Stimulated activated CD4-positive, alpha-beta T cell treated with anti-CD3 and anti-CD28 coated beads, Interleukin-1b, Interleukin-23, amount 100 ng/mL, for 48 hours (primary cell): ENCODE measurements around the gene CD164L2.

Source experiments
- DNase-seq: peaks from one replicate; pipeline ENCODE4 v3.0.0-alpha.2; 2020

The CD164L2 gene

DNA sequence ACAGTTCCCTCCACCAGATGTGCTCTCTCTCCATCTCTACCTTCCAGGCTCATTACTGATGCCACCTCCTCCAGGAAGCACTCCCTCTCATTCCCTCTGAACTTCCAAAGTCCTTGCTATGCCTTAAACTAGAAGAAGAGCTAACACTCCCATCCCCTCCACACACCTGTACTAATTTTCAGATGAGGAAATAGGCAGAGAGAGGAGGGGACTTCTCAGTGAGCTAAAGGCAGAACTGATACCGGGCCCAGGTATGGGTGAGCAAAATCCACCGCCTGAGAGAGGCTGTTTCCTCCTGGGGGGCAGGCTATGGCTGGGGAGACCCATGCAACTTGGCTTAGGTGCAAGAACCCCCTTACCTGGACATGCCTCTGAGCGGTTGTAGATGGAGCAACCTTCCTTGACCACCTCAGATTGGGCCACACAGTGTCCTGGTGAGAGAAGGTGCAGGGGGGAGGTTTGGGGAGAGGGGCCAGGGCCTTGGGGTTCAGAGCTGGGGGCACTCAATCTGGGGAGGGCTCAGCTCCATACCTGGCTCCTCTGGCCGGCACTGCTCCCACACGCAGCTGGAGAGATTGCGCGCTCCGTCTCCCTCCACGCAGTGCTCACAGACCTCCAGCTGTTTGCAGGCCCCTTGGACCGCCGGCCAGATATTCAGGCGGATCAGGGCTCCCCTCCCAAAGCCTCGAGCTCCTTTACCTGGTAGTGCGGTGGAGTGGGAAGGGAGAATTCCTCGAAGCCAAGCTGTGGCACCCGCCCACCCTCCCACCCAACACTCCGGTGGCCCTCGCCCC lies 967 bp downstream of the CD164L2 start:
- no peak for DNase-seq

DNA sequence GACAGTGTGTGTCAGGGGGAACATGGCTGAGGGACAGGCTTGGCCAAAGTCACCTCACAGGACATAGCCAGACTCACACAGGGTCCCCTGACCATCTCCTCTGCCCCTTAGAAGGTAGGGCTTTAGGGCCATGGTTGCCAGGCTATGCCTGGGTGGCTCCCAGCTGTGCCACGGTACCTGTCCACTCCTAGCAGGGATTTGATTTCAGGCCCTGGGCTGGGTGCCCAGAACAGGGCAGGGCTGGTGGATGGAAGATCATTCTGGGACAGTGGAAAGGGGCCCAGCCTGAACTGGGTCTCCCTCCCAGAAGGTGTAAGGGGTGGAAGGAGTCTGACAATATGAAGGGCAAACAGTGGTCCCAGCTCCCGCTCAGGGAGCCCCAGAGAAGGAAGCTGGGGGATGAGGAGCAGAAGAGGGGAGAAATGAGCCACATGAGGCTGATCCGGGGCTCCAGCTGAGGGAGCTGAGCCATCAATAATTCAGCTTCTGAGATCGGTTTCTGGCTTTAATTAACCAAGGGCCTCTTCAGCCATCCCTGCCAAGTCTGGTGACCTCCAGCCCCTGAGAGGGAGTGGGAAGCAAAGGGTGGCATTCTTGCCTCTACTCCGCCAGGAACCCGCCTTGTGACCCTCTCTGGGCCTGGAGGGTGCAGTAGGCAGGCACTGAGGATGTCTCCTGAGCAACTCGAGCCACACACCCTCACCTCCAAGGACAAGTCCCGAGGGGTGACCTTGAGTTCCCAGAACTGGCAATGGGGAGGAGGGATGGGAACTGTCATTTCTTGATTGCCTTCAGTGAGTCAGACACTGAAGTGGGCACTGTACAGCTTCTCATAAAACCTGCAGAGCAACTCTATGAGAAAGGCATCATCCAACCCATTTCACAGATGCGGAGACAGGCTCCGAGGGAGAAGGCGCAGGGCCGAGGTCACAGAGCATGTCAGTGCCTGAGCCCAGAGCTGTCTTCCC lies 2.1 kb downstream of the CD164L2 start:
- DNase-seq: no peak

DNA sequence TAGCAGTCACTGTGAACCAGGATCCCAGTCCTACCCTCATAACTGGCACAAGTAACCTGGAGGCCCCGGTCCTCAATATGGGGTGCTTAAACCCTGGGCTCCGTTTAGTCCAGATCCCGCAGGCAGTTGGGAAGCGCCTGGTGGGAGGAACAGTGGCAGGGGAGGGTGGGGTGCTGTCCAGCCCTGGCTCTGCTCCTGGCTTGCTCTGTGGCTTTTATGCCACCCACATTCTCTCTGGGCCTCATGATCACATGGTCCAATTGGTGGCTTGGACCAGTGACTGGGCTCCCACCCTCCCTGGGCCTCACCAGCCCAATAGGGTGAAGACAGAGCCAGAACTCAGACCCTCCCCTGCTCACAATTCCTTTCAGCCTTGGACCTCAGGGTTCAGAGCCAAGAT lies 2.9 kb downstream of the CD164L2 start:
- DNase-seq: no peak

DNA sequence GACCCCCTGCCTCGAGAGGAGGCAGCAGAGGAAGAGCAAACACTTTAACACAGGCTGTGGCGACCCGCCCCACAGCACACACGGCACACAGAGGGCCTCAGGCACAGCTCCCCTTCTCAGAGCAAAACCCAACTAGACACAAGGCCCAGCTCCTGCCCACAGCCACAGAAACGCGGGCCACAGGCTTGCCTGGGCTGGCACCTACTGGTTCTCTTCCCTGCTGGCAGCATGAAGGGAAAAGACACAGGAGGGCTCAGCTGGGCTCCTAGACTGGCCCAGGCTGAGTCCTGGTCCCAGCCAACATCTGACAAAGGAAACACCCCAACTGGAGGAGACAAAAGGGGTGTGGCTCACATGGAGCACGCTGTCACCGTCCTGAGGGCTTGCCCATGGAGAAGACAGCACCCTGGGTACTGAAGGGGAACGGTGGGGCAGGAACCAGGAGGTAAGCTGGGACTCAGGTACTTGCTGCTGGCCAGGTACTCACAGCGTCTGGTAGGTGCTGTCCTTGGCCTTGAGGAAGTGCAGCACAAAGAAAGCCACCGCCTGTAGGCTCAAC lies 3.5 kb downstream of the CD164L2 start:
- no peak for DNase-seq

DNA sequence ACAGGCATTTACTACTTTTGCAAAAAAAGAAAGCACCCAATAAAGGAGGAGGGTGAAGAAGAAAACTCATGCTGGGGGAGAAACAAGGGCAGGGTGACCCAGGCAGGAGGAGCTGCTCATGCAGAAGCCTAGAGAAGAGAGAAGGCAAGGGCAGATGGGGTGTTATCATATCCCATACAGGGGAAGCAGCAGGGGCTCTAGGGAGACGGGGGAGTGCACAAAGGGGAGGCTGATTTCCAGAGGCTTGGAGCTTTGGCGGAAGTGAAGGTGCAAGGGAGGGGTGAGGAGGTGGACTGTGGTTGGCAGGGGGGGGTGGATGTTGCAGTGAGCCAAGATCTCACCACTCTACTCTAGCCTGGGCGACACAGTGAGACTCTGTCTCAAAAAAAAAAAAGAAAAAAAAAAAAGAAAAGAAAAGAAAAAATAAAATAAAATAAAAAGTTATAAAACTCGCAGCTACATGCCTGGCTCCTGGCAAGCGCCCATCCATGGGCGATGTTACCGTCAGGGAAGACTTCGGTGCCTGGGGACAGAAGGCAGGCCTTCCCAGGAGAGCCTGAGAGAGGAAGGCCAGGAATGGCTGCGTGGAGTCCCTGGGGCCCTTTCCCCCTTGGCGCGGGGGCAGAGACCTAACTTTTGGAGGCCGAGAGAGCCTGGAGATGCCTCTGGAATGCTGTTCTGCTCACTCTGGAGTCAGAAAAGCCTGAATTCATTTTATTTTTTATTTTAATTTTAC lies 5.2 kb downstream of the CD164L2 start:
- DNase-seq: no peak

DNA sequence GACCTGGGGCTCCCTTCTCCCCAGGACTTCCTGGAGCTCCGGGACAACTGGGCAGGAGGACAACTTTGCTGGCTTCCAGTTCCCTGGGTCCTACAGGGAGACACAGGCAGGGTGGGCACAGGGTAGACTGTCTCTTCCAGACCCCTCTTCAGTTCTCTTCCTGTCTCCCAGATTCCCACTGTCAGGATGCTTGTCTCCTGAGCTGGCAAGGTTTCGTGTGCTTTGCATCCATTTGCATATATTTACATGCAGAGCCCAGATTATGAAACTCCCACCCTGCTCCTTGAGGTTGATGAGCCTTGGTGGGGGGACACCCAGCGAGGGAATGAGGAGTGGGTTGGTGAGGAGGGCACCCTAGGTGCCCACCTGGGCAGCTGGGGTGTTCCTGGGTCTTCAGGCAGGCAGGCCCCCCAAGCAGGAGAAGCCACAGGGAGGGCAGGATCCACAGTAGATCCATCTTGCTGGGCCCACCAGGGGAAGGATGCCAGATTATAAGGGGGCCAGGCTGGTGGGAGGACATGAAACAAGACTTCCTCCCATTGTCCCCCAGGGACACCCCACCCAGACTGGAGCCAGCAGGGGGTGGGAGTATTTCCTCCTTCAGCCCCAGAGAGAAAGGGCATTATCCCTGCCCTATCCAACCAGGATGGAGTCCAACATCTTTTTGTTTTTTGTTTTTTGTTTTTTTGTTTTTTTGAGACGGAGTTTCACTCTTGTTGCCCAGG lies 8.6 kb downstream of the CD164L2 start, which contains the start of gene FCN3:
FCN3 (minus strand) TSS at position 463 of the 725 bp plus-strand sequence; CDS start at position 457, 6 bp downstream.
- no peak for DNase-seq

DNA sequence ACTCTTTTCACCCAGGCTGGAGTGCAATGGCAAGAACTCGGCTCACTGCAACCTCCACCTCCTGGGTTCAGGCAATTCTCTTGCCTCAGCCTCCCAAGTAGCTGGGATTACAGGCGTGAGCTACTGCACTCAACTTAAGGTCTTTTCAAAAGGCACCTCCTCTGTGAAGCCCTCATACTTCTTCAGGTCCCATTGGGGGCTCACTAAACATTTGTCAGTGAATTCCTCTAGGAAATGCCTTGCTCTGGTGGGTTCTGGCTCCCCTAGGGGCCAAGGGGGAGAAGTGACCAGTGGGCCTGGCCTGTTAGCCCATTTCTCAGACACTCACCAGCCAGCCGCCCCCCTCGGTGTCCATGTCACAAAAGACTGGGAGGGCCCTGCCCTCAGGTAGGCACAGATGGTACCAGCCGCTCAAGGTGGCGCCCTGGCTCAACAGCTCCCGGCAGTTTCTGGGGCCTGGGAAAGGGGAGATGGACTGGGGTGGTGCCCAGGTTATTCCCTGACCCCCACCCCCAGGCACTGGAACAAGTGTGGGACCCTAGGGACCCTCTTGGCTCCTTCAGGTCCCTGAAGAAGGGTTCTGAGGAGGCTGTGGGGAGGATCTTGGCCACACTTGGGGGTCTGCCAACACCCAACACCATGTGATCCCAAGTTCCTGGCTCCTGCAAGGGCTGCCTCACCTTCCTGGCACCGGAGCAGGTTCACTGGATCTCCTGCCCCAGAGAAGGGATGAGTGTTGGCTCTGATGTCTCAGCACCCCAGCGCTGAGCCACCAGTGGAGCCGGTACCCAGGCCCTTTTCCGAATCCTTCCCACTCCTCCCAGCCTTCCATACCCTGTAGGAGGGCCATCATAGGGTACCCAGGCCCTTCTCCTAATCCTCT lies 10.1 kb downstream of the CD164L2 start:
- no peak for DNase-seq

DNA sequence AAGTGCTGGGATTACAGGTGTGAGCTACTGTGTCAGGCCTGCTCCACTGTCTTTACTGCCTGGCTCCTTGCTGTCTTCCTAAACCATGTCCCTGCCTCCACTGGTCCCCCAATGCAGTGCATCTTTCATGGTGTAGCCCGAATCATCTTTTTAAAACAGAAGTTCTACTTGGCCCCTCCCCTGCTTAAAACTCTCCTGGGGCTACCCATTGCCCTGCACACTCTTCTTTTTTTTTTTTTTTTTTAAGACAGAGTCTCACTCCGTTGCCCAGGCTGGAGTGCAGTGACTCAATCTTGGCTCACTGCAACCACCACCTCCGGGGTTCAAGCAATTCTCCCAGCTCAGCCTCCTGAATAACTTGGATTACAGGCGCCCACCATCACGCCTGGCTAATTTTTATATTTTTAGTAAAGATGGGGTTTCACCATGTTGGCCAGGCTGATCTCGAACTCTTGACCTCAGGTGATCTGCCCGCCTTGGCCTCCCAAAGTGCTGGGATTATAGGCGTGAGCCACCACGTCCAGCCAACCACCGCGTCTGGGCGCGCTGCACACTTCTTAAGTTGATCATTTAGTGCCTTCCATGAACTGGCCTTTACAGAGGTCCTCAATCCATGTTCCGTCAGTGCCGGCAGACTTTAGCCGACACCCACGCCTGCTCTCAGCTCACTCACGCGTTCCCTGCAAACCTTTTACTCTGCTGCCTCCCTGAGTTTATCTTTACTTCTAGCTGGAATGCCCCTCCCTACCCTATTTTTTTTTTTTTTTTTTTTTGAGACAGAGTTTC lies 10.9 kb downstream of the CD164L2 start:
- no peak for DNase-seq

DNA sequence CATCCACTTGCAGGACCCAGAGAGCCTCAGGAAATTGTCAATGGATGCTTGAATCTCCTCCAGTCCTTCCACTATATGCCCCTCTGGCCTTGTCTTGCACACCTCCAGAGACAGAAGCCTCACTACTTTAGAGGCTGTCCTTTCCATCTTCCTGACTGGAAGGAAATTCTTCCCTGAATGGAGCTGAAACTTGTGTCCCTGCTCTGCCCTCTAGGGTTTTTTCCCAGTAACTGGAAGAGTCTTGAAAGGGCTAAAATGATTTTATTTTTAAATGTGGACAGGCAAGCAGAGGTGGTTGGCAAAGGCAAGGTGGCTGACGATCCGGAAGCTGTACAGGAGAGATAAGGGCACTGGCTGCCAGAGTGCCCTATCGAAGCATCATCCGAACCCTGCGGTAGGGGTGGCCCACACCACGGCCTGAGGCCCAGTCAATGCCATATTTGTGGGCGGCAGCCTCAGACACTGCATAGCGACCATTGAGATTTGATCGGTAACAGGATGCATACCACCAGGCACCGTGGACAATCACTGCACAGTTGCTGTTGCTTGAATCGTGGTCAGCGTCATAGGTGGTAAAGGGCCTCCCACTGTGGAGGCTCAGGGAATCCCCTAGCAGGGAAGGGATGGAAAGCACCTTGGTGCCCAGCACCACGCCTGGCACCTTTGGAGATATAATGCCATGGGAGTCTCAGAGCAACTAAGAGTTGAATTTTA lies 14.1 kb downstream of the CD164L2 start:
- no peak for DNase-seq

DNA sequence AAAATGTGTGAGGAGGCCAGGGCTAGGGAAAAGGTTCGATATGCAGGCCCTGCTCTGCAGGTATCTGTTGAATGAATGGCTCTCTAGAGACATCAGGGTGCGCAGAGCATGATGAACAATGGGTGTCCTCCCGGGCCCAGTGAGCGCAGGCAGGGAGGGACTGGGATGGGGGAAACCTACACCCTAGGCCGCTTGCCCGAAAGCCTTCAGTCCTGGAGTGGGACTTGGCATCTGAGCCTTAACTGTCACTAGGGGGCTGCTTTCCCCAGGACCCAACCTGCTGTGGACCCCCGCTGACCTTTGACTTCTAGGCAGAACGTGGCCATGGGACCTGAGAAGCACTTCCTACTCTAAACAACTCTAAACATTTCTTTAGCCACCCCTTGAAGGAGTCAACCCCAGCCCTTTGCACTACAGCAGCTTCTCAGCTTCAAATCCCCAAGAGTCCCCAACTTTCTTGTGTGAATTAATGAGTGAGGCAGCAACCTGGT lies 15.9 kb downstream of the CD164L2 start:
- no peak for DNase-seq

DNA sequence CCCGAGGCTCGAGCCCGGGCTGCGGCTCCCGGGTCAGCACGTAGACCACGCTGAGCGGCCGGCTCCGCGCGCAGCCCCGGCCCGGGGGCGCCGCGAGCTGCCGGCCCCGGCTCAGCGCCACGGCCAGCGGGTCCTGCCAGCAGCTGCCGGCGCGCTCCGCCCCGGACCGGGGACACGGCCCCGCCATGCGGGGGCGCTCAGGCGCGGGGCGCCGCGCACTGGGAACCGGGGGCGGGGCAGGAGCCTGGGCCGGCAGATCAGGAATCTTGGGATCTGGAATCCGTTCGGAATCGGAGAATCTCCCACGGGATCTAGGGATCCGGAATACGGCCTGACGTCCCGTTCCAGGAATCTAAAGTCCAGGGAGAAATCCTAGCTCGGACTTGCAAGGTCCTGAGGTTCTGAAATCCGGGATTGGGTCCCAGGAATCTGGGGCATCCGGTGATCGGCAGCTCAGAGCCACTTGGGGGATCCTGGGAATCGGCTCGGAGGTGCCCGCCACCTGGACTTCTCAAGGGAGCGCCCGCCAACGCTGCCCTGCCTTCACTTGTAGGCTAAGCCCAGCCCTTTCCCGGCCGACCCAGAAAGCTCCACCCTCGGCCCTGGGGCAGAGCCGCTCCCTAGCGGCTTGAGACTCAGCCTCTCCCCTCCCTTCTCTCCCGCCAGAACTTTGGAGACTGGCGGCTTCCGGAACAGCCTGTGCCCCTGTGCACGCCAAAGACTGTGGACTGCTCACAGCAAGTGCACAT lies 16.5 kb downstream of the CD164L2 start, which contains the start of gene MAP3K6:
MAP3K6 (minus strand) TSS at position 551 of the 749 bp plus-strand sequence; CDS start at position 187, 364 bp downstream.
- peak; percentile 65 for DNase-seq

DNA sequence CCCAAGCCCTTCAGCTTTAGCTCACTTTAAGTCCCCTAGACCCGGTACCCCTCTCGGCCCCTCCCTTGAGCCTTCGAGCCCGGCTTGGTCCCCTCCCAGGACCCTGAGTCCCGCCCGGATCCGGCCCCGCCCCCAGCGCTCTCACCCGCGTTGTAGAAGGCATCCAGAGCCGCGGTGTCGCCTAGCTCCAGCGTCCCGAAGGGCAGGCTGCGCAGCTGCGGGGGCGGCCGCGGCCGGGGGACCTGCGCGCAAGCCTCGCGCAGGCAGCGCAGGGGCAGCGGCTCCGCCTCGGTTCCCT lies 17.1 kb downstream of the CD164L2 start:
- DNase-seq: peak; percentile 84

DNA sequence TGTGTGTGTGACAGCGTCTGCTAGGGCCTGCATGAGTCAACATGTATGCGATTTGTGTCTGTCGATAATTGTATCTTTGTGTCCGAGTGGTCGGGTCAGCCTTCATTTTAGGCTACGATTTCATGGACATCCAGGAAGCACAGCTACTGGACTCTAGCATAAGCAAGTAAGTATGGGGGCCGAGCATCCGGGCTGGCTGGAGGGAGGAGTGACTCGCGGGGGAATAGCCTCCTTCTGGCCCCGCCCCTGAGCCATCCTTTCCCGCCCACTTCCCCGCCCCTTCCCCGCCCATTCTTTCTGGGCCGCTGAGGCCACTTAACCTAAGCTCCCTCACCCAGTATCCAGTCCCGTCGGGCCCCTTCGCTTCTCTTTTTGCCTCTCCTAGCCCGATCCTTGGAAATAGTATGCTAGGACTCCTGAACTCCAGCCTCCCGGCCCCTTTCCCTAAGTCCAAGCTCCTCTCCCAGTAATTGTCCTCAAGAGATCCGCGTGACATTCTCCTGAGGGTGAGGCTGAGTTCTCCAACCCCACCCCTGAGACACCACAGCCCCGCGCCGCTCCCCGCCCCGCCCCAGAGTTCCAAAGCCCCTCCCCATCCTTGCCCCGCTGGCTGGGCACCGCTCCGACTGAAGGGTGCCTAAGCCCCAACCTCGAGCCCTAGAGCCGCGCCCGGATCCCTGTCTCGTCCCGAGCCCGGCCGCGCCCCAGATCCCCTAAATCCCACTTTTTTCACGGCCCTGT lies 17.6 kb downstream of the CD164L2 start:
- peak; percentile 76 for DNase-seq

DNA sequence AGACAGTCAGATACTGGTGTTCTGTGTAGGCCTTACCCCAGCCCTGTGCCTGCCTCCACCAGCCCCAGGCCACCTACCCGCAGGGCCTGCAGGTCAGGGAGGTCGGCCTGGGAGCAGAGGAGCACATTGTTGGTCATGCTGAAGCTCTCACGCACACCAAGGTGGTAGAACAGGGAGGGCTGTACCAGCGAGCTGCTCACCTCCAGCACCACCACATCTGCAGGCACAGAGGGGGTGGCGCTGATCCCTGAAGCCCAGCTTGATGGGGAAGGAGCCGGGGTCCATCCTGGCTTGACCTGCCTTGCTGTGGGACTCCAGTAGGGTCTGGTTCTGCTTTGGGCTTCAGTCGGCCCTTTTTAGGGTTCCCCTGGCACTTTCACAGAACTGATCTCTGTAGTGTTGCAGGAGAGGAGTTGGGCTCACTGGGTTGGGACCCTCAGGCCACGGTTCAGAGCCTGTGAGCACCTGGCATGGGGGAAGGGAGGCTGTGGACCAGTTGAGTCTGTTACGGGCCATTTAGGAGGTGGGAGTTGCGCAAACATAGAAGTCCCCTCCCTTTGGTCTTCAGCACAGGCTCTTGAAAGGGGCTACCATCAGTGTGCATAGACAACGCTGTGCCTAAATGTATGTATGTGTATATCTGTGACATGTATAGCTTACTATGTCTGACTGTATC lies 18.3 kb downstream of the CD164L2 start:
- DNase-seq: no peak

DNA sequence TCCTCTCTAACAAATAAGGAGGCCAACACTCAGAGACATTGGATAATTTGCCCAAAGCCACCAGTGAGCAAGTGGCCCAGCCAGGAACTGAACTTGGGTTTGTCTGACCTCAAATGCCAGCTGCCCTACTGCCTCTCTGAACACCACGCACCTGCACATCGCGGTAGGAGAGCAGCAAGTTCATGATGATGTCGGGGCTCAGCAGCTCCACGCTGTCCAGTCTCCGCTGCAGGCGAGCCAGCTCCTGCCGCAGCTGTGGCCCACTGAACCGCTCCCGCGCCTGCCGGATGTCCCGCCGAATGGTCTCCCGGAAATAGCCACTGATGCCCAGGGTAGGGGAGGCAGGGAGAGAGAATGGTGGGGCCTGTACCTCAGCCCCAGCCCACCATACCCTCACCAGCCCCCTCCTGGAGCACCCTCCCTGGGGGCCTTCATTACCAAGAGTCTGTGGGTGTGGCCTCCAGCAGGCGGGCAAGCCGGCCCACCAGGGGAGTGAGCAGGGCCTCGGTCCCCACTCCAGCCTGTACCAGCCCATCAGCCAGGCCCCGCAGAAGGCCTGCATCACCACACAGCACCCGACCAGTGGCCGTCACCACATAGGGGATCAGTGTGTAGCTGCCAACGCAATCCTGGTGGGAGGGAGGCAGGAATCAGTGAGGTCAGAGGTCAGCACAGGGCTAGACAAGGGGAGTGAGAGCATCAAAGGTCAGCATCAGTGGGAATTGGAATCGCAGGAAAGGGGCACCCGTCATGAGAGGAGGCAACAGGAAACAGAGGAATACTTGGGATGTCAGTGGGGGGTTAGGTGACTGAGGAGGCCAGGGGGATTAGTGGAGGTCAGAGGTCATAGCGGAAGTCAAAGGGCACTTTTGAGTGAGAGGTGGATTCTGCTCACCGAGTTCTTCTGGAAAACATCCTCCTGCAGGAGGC lies 19.1 kb downstream of the CD164L2 start:
- DNase-seq: no peak

DNA sequence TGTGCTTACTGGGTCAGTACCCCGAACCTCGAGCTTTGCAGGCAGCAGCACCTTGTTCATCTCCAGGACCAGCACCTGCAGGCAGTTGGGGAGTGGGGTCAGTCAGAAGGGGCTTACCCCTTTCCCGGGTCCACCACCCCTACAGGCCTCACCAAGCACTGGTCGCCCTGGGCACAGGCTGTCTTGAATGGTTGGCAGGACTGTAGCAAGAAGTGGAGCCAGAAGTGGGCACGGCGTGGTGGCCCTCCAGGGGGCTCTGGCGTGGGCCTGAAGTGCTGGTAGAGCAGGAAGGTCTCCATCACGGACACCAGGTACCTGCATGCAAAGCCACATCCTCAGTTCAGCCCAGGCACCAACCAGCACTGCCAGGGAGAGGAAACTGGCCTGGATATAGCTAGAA lies 21.6 kb downstream of the CD164L2 start:
- no peak for DNase-seq
